Occipital lobe (tissue), 2 donors: Measurements from ENCODE around the gene TLR10. TPM values are rescaled to one million over a fixed set of nuclear protein-coding genes. Genes with fewer than 3 reads are reported as not detected.
"Not testable (repeated sequence)": the region's sequence is repeated elsewhere in the genome, so short reads cannot be mapped to it uniquely, and the experiment has no call there.

ENCODE experiments used
- DNase-seq: peaks from one replicate; lab custom pipeline; 2025; lab: John Stamatoyannopoulos, UW
- total RNA-seq: library from RNA; depleted of rRNA; stranded (reverse); fragments of >200 nt; gene quantifications from one replicate; pipeline ENCODE4 v1.2.3, GENCODE V29; 2014

TLR10 gene, protein sequence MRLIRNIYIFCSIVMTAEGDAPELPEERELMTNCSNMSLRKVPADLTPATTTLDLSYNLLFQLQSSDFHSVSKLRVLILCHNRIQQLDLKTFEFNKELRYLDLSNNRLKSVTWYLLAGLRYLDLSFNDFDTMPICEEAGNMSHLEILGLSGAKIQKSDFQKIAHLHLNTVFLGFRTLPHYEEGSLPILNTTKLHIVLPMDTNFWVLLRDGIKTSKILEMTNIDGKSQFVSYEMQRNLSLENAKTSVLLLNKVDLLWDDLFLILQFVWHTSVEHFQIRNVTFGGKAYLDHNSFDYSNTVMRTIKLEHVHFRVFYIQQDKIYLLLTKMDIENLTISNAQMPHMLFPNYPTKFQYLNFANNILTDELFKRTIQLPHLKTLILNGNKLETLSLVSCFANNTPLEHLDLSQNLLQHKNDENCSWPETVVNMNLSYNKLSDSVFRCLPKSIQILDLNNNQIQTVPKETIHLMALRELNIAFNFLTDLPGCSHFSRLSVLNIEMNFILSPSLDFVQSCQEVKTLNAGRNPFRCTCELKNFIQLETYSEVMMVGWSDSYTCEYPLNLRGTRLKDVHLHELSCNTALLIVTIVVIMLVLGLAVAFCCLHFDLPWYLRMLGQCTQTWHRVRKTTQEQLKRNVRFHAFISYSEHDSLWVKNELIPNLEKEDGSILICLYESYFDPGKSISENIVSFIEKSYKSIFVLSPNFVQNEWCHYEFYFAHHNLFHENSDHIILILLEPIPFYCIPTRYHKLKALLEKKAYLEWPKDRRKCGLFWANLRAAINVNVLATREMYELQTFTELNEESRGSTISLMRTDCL
- 2.5 TPM for total RNA-seq

DNA sequence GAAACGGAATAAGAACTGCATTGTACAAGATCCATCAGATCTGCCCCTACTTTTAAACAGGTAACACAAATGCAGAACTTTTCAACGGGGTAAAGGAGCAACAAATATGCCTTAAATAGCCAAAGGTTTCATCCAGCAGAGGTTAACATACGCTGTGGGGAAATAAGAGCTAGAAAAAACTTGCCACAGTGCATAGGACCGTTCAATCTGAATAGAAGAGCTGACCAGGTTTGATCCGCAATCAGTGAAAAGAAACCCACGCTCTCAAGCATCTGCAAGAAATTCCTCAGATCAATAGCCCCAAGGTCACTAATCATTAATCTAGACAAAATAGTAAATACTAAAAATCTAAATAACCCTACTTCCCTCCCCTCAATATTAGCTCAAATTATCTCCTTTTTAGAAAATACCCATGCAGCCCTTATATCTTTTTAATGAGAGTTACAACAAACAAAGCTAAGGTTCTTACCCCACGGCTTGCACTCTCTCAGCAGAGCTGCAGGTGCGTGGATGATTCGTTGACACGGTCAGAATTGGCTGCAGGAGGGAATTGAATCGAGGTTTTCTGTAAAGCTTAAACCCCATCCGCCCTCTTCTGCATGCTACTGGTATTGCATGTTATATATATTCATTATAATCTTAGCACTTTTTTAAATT lies at the start of gene TLR10:
Gene TLR10, minus strand, starts transcription at position 539 of the 657 bp plus-strand sequence. CDS start 7,400 bp downstream, outside the sequence.
- DNase-seq, result no peak

DNA sequence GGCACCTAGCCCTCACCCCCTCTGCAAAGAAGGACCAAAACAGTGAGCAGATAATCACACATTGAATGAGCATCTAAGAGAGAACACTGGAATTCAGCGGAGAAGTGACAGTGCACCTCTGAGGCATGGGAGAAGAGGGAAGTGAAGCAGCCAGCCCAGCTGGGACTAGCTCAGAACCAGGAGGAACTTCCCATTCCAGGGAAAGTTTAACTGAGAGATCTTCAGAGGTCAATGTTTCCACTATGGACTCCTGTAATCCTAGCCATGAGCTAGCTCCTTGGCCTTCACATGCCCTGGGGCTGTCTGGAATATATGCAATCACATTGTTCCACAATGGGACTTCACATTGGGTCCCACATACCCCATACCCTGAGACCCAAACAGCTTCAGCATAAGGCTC lies 49.4 kb upstream of the TLR10 start:
- DNase-seq, result no peak

DNA sequence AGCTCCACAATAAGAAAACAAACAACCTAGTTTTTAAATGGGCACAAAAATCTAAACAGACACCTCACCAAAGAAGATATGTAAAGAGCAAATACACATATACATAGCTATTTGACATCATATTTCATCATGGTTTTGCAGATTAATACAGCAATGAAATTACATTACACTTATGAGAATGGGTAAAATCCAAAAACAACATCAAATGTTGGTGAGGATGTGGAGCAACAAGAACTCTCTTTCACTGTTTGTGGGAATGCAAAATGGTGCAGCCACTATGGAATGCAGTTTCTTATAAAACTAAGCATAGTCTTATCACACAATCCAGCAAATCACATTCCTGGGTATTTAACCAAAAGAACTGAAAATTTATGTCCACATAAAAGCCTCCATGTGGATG lies 48.9 kb upstream of the TLR10 start:
- DNase-seq, result no peak

DNA sequence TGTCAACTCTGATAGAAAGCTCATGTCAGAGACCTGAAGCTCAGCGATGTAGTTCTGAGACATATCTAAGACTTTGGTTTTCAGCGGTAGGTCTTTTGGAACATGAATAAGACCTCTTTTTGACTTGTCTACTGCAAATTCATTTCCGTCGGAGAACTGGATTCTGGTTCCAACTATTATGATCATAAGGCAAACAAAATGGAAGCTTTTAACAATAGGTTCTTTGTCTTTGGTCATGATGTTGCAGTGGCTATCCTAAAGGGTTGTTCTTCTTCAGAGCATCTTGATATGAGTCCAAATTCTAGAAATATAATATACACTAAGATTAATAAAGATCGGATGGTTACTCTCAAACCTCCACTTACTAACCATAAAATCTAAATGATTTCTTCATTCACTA lies 46.4 kb upstream of the TLR10 start:
- no peak for DNase-seq

DNA sequence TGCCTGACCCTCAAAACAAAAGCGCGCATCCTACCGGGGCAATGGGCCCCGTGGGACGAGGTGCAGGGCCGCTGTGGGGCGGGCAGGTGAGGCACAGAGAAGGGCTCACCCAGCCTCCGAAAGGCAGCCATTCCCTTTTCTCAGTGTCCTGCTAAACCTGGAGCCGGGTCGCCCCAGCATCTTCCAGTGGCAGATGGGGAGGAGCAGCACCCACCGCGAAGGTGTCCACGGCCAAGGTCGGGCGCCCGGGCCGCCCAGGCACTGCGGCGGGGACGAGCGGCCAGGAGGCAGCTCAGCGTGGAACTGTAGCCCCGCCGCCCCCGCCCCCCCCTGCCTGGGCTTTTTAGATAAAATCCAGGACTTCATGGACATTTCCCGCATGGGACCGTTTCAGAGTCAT lies 41.0 kb upstream of the TLR10 start:
- DNase-seq, result no peak

DNA sequence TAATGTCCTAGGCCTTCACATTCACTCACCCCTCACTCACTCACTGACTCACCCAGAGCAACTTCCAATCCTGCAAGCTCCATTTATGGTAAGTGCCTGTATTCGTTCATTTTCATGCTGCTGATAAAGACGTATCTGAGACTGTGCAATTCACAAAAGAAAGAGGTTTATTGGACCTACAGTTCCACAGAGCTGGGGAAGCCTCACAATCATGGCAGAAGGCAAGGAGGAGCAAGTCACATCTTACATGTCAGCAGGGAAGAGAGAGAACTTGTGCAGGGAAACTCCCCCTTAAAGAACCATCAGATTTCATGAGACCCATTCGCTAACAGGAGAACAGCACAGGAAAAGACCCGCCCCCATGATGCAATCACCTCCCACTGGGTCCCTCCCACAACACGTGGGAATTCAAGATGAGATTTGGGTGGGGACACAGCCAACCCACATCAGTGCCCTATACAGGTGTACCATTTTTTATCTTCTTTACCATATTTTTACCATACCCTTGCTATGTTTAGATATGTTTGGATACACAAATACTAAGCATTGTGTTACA lies 40.0 kb upstream of the TLR10 start:
- no peak for DNase-seq

DNA sequence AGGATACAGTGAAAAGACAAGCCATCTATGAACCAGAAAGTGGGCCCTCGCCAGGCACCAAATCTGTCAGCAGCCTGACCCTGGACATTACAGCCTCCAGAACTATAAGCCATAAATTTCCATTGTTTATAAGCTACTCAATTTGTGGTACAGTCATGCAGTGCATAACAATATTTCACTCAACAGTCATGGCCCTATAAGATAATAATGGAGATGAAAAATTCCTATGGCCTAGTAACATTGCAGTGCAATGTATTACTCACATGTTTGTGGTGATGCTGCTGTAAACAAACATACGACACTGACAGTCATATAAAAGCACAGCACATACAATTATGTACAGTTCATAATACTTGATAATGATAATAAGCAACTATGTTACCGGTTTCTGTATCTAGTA lies 38.9 kb upstream of the TLR10 start:
- no peak for DNase-seq

DNA sequence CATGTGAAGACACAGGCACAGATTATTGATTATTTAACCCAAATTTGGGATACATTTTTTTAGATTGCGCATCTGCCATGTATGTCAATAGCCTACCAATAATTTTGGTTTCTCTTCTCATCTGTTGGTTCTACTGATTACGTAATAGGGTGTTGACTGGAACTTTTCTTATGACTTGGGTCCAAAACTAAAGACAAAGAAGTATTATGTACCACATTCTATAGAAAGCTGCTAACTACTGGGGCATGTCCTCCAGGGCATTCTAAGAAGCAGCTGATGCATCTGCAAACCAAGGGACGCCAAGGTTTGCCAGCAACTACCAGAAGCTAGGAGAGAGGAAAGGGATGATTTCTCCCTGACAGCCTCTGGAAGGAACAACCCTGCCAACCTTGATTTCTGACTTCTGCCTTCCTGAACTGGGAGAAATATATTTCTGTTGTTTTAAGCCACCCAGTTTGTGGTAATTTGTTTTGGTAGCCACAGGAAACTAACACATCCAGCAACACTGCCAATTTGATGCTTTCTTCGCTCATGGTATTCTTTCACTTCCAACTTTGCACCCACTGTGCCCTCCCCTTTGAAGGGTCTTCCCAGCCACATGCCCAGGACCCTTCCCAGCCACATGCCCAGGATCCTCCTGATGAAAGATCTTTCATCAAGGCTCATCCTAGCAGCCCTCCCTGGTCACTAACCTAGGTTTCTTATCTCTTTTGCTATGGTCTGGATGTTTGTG lies 37.7 kb upstream of the TLR10 start:
- DNase-seq, result no peak

DNA sequence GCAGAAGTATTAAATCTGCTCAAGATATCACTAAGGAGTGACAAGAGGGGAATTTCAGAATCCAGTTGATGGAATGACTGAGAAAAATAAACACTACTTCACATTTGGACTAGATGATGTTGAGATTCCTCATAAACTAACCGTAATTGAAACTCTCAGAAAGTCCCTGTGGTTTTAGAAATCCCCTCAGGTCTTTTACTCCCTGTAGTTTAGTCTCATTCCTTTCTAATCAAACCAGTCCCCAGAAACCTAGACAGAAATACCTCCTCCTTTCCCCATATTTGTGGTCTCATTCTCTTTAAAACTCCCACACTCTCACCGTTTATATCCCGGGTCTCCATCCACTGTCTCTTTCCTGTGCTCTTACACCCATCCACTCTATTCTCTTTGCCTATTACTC lies 36.8 kb upstream of the TLR10 start:
- DNase-seq, result no peak

DNA sequence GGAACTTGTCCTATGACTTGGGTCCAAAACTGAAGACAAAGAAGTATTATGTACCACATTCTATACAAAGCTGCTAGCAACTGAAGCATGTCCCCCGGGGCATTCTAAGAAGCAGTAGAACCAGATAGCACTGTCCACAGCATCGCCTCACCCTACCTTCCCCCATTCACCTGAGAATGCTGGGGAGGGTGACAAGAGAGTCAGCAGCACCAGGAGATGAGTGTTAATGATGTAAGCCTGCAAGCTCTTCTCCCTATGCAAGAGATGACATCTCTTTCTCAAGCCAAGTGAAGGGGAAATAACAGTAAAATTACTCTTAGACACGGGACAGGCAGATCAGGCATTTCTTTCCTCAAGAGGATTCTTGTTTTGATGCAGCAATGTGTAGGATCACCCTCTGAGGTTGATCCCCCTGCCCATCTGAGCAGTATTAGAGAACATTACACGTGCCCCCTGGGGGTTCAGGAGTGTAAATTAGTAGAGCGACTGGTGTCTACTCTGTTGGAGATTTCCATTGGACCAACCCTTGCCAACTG lies 35.7 kb upstream of the TLR10 start:
- DNase-seq, result no peak

DNA sequence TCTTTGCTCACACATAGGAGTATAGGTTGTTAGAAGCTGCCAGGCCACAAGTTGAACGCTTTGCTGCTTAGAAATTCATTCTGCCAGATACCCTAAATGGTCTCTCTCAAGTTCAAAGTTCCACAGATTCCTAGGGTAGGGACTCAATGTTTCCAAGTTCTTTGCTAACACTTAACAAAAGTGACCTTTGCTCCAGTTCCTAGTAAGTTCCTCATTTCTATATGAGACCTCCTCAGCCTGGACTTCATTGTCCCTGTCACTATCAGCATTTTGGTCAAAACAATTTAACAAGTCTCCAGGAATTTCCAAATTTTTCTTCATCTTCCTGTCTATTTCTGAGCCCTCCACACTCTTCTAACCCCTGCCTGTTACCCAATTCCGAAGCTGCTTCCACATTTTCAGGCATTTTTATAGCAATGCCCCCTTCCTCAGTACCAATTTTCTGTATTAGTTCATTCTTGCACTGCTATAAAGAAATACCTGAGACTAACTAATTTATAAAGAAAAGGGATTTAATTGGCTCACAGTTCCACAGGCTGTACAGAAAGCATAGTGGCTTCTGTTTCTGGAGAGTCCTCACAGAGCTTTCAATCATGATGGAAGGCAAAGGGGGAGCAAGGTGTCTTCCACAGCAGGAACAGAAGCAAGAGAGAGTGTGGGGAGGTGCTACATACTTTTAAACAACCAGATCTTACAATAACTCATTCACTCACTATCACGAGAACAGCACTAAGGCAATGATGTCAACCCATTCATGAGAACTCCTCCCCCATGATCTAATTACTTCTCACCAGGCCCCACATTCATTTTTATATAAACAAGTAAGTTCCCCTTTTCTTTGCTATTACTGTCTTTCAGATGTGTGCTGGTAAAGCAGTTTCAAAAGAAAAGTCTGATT lies 33.3 kb upstream of the TLR10 start:
- DNase-seq, result no peak

DNA sequence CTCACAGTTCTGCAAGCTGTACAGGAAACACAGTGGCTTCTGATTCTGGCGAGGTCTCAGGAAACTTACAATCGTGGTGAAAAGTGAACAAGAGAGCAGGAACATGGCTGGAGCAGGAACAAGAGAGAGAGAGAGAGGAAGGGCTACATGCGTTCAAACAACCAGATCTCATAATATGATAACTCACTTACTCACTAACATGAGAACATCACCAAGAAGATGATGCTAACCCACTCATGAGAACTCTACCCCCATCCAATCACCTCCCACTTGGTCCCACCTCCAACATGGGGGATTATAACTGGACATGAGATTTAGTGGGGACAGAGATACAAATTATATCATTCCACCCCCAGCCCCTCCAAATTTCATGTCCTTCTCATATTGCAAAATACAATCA lies 31.6 kb upstream of the TLR10 start:
- no peak for DNase-seq

DNA sequence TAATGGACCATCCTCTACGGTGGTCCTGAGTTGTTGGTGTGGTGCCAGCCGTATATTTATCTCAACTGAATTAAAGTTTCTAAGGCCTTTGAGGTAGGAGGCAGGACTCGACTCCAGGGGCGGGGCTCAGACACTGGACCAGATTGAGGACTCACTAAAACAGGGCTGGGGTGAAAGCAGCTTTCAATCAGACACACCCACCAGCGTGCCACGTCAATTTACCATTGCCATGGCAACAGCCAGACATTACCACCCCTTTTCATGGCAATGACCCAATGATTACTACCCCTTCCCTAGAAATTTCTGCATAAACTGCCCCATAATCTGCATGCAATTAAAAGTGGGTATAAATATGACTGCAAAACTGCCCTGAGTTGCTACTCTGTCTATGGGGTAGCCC lies 28.5 kb upstream of the TLR10 start:
- DNase-seq, result no peak

DNA sequence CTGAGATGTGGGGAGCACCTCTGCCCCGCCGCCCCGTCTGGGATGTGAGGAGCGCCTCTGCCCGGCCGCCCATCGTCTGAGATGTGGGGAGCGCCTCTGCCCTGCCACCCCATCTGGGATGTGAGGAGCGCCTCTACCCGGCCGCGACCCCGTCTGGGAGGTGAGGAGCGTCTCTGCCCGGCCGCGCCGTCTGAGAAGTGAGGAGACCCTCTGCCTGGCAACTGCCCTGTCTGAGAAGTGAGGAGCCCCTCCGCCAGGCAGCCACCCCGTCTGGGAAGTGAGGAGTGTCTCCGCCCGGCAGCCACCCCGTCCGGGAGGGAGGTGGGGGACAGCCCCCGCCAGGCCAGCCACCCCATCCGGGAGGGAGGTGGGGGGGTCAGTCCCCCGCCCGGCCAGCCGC lies 24.7 kb upstream of the TLR10 start:
- DNase-seq, result not testable (repeated sequence)

DNA sequence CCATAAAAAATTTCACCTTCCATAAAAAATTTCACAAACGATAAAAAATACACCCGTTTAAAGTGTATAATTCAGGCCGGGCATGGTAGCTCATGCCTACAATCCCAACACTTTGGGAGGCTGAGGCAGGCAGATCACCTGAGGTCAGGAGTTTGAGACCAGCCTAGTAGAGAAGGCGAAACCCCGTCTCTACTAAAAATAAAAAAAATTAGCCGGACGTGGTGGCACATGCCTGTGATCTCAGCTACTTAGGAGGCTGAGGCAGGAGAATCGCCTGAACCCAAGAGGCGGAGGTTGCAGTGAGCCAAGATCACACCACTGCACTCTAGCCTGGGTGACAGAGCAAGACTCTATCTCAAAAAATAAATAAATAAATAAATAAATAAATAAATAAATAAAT lies 23.5 kb upstream of the TLR10 start:
- DNase-seq, result not testable (repeated sequence)

DNA sequence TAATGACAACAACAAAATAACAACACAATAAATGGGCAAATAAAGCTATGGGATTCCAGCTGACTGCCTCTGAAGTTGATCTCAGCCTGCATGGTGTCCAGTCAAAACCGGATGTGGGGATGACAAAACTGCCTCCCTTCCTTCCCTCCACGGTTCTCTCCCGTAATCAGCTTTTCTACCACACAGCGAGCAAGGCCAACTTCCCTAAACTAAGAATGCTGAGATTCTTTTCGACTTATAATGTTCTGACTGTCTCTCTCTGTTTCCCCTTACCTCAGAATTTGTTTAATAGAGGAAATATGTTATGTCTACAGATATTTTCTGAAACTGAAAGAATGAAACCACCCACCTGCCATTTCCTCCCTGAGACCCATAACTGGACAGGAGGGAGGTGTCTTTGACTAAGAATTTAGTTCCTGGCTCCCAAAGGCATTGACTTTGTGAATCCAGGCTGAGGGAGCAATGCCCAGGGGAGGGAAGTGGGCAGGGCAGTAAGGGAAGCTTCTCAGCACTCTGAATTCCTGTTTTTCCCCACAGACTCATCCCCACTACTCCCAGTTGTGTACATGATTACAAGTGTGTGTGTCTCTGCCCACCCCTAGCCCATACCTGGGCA lies 22.8 kb upstream of the TLR10 start:
- DNase-seq, result no peak

DNA sequence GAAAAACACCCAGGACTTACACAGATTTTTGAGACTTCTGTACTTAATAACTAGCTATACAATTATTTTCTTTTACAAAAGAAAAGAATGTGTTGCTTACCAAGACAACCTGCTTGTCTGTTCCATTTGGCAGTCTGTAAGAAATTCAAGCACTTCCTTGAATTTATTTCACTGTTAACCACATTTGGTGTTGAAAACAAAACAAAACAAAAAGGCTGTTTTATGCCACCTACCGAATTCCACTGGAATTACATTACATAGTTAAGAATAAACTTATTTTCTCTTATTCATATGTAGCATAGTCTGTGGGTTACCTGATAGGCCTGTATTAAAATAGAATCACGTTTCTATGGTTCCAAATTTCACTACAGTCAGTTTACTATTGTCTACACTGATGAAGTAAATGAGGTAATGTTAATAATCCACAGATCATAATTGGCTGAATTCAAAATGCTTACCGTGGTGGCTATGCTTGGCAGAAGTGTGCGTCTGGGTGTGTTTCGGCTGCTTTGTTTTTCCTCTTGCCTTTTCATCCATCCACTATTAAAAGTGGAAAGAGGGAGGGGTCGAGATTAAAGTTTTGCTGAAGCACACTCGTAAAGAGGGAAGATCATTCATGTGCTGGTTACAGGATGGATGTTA lies 22.0 kb upstream of the TLR10 start, which contains the start of gene TLR1:
Gene TLR1, minus strand, starts transcription at position 138 of the 642 bp plus-strand sequence. CDS start 5,960 bp downstream, outside the sequence.
- no peak for DNase-seq

DNA sequence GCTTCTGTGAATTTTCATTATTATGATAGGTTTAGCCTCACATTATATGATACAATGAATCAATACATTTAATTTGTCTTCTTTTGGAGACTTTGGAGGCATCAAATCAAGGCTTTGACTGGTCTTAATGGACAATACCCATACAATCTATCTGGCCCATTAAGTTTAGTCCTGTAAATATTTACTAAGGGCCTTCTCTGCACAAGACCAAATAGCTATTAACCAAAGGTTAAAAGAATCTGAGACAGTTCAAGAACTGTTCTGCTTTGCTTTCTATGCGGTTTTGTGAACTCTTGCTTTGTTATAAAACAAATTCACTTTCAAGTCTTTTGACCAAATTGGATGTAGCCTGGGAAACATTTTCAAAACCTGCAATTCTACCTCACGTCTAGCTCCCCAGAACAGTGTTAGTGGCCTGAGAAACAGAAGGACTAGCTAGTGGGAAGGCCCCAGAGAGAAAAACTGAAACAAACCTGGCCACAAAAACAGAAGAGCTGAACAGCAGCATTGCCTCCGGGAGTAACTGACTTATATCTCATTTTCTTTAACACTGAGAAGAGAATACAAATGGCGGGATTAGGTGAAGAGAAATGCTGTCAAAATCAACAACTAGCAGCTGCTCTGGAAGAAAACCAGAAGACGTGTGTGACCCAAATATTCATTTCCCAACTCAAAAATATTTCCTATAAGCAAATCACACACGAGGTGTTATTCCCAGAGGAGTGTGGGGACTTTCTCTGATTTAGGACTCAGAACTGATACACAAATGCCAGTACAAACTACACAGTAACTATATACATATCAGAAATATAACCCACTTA lies 21.3 kb upstream of the TLR10 start:
- DNase-seq, result no peak
